SIG-M5 treated with dmso at 0.1 percent for 504 hours (cell line): ENCODE measurements around the gene ALK.

ENCODE experiments used
- DNase-seq: peaks from one replicate; lab custom pipeline; 2025; ENCODE audit not compliant: unreplicated experiment; lab: John Stamatoyannopoulos, UW

ALK gene

GRCh38 chr2:29662861-29663260, 258.5 kb downstream of the ALK start:
- DNase-seq, result no peak

- DNase-seq, result no peak
These were observed 261.2 kb downstream of the ALK start for GRCh38 chr2:29660201-29660600.

GRCh38 chr2:29659178-29659577, 262.2 kb downstream of the ALK start:
- no peak for DNase-seq

GRCh38 chr2:29657674-29658073, 263.7 kb downstream of the ALK start:
- no peak for DNase-seq

- DNase-seq, result no peak
These were observed 265.8 kb downstream of the ALK start for GRCh38 chr2:29655391-29656086.

- DNase-seq, result no peak
These were observed 270.7 kb downstream of the ALK start for GRCh38 chr2:29650631-29651097.

GRCh38 chr2:29644949-29645348, 276.4 kb downstream of the ALK start:
- no peak for DNase-seq

- DNase-seq, result no peak
These were observed 278.2 kb downstream of the ALK start for GRCh38 chr2:29643196-29643595.

GRCh38 chr2:29640360-29640759, 281.0 kb downstream of the ALK start:
- no peak for DNase-seq

GRCh38 chr2:29638641-29639040, 282.7 kb downstream of the ALK start:
- DNase-seq, result no peak

- no peak for DNase-seq
These were observed 286.5 kb downstream of the ALK start for GRCh38 chr2:29634916-29635315.

- DNase-seq, result no peak
These were observed 289.4 kb downstream of the ALK start for GRCh38 chr2:29632018-29632417.

GRCh38 chr2:29629495-29629894, 291.9 kb downstream of the ALK start:
- no peak for DNase-seq

- no peak for DNase-seq
These were observed 292.5 kb downstream of the ALK start for GRCh38 chr2:29628862-29629261.

- no peak for DNase-seq
These were observed 293.2 kb downstream of the ALK start for GRCh38 chr2:29628108-29628745.

GRCh38 chr2:29627279-29627711, 294.1 kb downstream of the ALK start:
- DNase-seq, result no peak

GRCh38 chr2:29620890-29621289, 300.5 kb downstream of the ALK start:
- no peak for DNase-seq

- DNase-seq, result no peak
These were observed 301.7 kb downstream of the ALK start for GRCh38 chr2:29619689-29620088.

- no peak for DNase-seq
These were observed 303.4 kb downstream of the ALK start for GRCh38 chr2:29618024-29618423.

- DNase-seq, result no peak
These were observed 304.0 kb downstream of the ALK start for GRCh38 chr2:29617351-29617750.

GRCh38 chr2:29616569-29616968, 304.8 kb downstream of the ALK start:
- no peak for DNase-seq

- no peak for DNase-seq
These were observed 305.5 kb downstream of the ALK start for GRCh38 chr2:29615841-29616240.

GRCh38 chr2:29615183-29615582, 306.2 kb downstream of the ALK start:
- no peak for DNase-seq
